ENCODE results near the gene SLC35E4.

- TF ChIP-seq EZH2phosphoT487 (IDR thresholded peaks at IDR 0.05; ENCODE audit: low read depth, severe bottlenecking, unreplicated experiment) (no peak), EZH2 (IDR thresholded peaks at IDR 0.05; ENCODE audit: borderline replicate concordance) (no peak)
- TF ChIP-seq, protein P1, sequence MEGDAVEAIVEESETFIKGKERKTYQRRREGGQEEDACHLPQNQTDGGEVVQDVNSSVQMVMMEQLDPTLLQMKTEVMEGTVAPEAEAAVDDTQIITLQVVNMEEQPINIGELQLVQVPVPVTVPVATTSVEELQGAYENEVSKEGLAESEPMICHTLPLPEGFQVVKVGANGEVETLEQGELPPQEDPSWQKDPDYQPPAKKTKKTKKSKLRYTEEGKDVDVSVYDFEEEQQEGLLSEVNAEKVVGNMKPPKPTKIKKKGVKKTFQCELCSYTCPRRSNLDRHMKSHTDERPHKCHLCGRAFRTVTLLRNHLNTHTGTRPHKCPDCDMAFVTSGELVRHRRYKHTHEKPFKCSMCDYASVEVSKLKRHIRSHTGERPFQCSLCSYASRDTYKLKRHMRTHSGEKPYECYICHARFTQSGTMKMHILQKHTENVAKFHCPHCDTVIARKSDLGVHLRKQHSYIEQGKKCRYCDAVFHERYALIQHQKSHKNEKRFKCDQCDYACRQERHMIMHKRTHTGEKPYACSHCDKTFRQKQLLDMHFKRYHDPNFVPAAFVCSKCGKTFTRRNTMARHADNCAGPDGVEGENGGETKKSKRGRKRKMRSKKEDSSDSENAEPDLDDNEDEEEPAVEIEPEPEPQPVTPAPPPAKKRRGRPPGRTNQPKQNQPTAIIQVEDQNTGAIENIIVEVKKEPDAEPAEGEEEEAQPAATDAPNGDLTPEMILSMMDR (IDR thresholded peaks at IDR 0.05; ENCODE audit: poor library complexity) = no peak
Observed at GRCh38 chr22:30598986-30599385, 36.6 kb upstream of the SLC35E4 start.

Measured in hepatocyte (in vitro differentiated cells).